Ishikawa (cell line): ENCODE measurements around the gene TBC1D2B.

Source experiments
- EGR1 ChIP-seq: IDR thresholded peaks from 2 replicates; pipeline ENCODE4 v1.6.1; 2012
- EP300 ChIP-seq: IDR thresholded peaks from 2 replicates; pipeline ENCODE4 v1.6.1; 2012; ENCODE audit warnings: borderline replicate concordance
- NFIC ChIP-seq: IDR thresholded peaks from 2 replicates; pipeline ENCODE4 v1.6.1; 2012
- REST ChIP-seq: IDR thresholded peaks from 2 replicates; pipeline ENCODE4 v1.6.1; 2012; ENCODE audit warnings: low read depth, mild to moderate bottlenecking
- YY1 ChIP-seq: IDR thresholded peaks from 2 replicates; pipeline ENCODE4 v1.6.1; 2012; ENCODE audit warnings: low read depth
- TF ChIP-seq, protein P1 (sequence below): IDR thresholded peaks from 2 replicates; pipeline ENCODE4 v1.6.1; 2012

GRCh38 chr15:78065284-78065872 is 12.1 kb downstream of the TBC1D2B start:
- no peak for TF ChIP-seq EP300
- TF ChIP-seq, protein P1, sequence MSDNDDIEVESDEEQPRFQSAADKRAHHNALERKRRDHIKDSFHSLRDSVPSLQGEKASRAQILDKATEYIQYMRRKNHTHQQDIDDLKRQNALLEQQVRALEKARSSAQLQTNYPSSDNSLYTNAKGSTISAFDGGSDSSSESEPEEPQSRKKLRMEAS: no peak
- TF ChIP-seq REST: no peak
- TF ChIP-seq EGR1: no peak
- TF ChIP-seq YY1: no peak
- TF ChIP-seq NFIC: no peak
